K562 (cell line): Measurements from ENCODE around the gene ABCA3. TPM values are rescaled to one million over a fixed set of nuclear protein-coding genes. Genes with fewer than 3 reads are reported as not detected.

Experiments
- CBX8 ChIP-seq: fragments of 200-600 bp; sonication (generic); IDR thresholded peaks from 2 replicates; pipeline ENCODE4 v1.6.1; 2012; ENCODE audit warnings: borderline replicate concordance, mixed run types, low read depth, mild to moderate bottlenecking, moderate library complexity, mixed read lengths, low read length, control low read depth, inconsistent platforms; ENCODE audit not compliant: poor library complexity, severe bottlenecking; ENCODE audit errors: extremely low read depth
- CHD2 ChIP-seq: IDR thresholded peaks from 2 replicates; pipeline ENCODE4 v1.6.1; 2011; ENCODE audit warnings: low read depth, low read length
- CSDE1 ChIP-seq, 2 experiments: fragments of 450-650 bp; IDR thresholded peaks; 2 replicates each; pipeline ENCODE4 v1.6.1; 2016; ENCODE audit warnings: mild to moderate bottlenecking in 1 of 2
- ETV5 ChIP-seq: sonication (generic); formaldehyde crosslinking; IDR thresholded peaks from 2 replicates; pipeline ENCODE4 v1.4.0; 2020; ENCODE audit warnings: low read depth, mild to moderate bottlenecking, missing genetic modification reagents
- GTF2B ChIP-seq: IDR thresholded peaks from 2 replicates; pipeline ENCODE4 v1.6.1; 2011; ENCODE audit not compliant: insufficient read length; ENCODE audit errors: extremely low read depth
- XRCC3 ChIP-seq: fragments of 450-650 bp; IDR thresholded peaks from 2 replicates; pipeline ENCODE4 v1.6.1; 2017; ENCODE audit warnings: mild to moderate bottlenecking, moderate library complexity
- ZEB2 ChIP-seq: fragments of 450-650 bp; IDR thresholded peaks from 2 replicates; pipeline ENCODE4 v1.6.1; 2016
- polyA plus RNA-seq, 8 experiments: library from polyadenylated mRNA; depleted of rRNA in 4 of 8; stranded (reverse) in 5 of 8; unstranded in 3 of 8; fragments of >200 nt; fragmentation: Nextera tagmentation in 2 of 8; fragmentation: Illumina TruSeq in 1 of 8; extraction: Ambion mirVana in 2 of 8; extraction: Trizol in 1 of 8; gene quantifications; 2 replicates each; pipeline versions ENCODE4 v1.2.1 to v1.2.3, GENCODE V29; 2011 to 2014; ENCODE audit warnings: inconsistent platforms in 1 of 8, missing spikeins in 1 of 8
- total RNA-seq, 7 experiments: library from RNA; depleted of rRNA in 6 of 7; stranded (reverse); fragments of >200 nt in 6 of 7; fragmentation: Illumina TruSeq in 2 of 7; extraction: Trizol in 2 of 7; gene quantifications; 2 replicates each; pipeline versions ENCODE4 v1.2.1 to v1.2.3, GENCODE V29; 2011 to 2021; ENCODE audit warnings: low replicate concordance in 1 of 7
- TF ChIP-seq, protein P1 (sequence below), 2 experiments: IDR thresholded peaks; 2 replicates each; pipeline ENCODE4 v1.6.1; 2012; ENCODE audit warnings: improper control_type of control experiment in 2 of 2, low read depth in 2 of 2, low read length in 2 of 2, borderline replicate concordance in 1 of 2
- TF ChIP-seq, protein P2 (sequence below), 2 experiments: fragments of 450-650 bp; formaldehyde crosslinking in 1 of 2; IDR thresholded peaks; 2 replicates each; pipeline versions ENCODE4 v1.4.0 to v1.6.1; 2014 to 2020; ENCODE audit warnings: mild to moderate bottlenecking in 2 of 2, borderline replicate concordance in 1 of 2, low read depth in 1 of 2
- TF ChIP-seq, protein P3 (sequence below): fragments of 250-450 bp; sonication (Bioruptor Pico); IDR thresholded peaks from 2 replicates; pipeline ENCODE4 v1.8.0; 2022; ENCODE audit warnings: inconsistent platforms, mild to moderate bottlenecking, moderate library complexity, borderline replicate concordance

ABCA3 gene
- total and polyA plus RNA-seq, 9 of the 15 experiments (the other 6 are each of a cell fraction or from before 2014, with no cell fraction given), result 0.66 to 23.7 (median 6.9) TPM

DNA sequence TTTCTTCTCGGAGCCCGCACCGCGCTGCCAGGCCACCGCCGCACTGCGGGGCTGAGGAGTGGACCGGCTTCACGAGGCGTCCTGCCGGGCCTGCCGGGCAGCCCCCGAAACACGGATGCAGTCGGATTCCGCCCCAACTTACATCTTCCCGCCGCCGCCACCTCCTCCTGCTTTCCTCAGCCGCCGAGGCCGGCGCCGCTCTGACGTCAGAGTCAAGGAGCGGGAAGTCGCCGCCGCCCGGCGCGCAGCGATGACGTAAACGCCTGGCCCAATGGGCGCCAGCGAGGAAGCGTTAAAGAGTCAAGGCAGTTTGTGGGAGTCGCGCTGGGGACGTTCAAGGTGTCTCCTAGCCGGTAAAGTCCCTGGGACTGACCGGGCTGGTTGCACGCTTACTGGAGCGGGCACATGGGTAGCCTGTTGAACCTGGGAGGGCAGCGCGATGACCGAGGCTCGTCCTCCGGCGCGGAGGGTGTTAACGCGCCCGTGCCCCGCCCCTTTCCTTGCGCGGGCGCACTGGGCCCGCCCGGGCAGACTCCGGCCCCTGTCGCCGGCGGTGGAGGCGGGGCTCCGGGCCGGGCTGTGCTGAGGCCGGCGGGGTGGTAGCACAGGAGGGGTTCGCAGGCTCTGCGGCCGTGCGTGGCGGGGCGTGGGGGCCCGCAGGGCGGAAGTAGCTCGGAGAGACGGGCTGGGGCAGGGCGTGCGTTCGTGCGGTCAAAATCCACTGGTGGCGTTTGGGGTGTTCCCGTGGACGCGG, 72.4 kb downstream of the ABCA3 start, which contains the start of gene RNPS1 (continued):
- TF ChIP-seq, protein P1, sequence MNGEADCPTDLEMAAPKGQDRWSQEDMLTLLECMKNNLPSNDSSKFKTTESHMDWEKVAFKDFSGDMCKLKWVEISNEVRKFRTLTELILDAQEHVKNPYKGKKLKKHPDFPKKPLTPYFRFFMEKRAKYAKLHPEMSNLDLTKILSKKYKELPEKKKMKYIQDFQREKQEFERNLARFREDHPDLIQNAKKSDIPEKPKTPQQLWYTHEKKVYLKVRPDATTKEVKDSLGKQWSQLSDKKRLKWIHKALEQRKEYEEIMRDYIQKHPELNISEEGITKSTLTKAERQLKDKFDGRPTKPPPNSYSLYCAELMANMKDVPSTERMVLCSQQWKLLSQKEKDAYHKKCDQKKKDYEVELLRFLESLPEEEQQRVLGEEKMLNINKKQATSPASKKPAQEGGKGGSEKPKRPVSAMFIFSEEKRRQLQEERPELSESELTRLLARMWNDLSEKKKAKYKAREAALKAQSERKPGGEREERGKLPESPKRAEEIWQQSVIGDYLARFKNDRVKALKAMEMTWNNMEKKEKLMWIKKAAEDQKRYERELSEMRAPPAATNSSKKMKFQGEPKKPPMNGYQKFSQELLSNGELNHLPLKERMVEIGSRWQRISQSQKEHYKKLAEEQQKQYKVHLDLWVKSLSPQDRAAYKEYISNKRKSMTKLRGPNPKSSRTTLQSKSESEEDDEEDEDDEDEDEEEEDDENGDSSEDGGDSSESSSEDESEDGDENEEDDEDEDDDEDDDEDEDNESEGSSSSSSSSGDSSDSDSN (IDR thresholded peaks at IDR 0.05; ENCODE audit: borderline replicate concordance in 1 of 2, low read depth in 2 of 2, low read length in 2 of 2), result no peak
- TF ChIP-seq, protein P2, sequence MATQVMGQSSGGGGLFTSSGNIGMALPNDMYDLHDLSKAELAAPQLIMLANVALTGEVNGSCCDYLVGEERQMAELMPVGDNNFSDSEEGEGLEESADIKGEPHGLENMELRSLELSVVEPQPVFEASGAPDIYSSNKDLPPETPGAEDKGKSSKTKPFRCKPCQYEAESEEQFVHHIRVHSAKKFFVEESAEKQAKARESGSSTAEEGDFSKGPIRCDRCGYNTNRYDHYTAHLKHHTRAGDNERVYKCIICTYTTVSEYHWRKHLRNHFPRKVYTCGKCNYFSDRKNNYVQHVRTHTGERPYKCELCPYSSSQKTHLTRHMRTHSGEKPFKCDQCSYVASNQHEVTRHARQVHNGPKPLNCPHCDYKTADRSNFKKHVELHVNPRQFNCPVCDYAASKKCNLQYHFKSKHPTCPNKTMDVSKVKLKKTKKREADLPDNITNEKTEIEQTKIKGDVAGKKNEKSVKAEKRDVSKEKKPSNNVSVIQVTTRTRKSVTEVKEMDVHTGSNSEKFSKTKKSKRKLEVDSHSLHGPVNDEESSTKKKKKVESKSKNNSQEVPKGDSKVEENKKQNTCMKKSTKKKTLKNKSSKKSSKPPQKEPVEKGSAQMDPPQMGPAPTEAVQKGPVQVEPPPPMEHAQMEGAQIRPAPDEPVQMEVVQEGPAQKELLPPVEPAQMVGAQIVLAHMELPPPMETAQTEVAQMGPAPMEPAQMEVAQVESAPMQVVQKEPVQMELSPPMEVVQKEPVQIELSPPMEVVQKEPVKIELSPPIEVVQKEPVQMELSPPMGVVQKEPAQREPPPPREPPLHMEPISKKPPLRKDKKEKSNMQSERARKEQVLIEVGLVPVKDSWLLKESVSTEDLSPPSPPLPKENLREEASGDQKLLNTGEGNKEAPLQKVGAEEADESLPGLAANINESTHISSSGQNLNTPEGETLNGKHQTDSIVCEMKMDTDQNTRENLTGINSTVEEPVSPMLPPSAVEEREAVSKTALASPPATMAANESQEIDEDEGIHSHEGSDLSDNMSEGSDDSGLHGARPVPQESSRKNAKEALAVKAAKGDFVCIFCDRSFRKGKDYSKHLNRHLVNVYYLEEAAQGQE (IDR thresholded peaks at IDR 0.05; ENCODE audit: borderline replicate concordance), result no peak
- TF ChIP-seq, protein P2 (CRISPR knock-in tag; IDR thresholded peaks at IDR 0.05; ENCODE audit: low read depth), result no peak
- peak; percentile 21; the same call in 1 of the 2 replicates for TF ChIP-seq ETV5
- TF ChIP-seq, protein P3, sequence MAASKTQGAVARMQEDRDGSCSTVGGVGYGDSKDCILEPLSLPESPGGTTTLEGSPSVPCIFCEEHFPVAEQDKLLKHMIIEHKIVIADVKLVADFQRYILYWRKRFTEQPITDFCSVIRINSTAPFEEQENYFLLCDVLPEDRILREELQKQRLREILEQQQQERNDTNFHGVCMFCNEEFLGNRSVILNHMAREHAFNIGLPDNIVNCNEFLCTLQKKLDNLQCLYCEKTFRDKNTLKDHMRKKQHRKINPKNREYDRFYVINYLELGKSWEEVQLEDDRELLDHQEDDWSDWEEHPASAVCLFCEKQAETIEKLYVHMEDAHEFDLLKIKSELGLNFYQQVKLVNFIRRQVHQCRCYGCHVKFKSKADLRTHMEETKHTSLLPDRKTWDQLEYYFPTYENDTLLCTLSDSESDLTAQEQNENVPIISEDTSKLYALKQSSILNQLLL (CRISPR knock-in tag), result no peak
- 0 out of 2 replicates have a peak, but pooled peaks have one; percentile 11 for TF ChIP-seq CHD2
- TF ChIP-seq ZEB2, result no peak
- TF ChIP-seq XRCC3, result no peak
- TF ChIP-seq CSDE1 (IDR thresholded peaks at IDR 0.05), result peak in 1 of 2 experiments; percentile 95; a peak in 2 of 4 replicates
- no peak for TF ChIP-seq CBX8
- no peak for TF ChIP-seq GTF2B
